Measurements from ENCODE around the gene DAZAP1.

Gene DAZAP1

DNA sequence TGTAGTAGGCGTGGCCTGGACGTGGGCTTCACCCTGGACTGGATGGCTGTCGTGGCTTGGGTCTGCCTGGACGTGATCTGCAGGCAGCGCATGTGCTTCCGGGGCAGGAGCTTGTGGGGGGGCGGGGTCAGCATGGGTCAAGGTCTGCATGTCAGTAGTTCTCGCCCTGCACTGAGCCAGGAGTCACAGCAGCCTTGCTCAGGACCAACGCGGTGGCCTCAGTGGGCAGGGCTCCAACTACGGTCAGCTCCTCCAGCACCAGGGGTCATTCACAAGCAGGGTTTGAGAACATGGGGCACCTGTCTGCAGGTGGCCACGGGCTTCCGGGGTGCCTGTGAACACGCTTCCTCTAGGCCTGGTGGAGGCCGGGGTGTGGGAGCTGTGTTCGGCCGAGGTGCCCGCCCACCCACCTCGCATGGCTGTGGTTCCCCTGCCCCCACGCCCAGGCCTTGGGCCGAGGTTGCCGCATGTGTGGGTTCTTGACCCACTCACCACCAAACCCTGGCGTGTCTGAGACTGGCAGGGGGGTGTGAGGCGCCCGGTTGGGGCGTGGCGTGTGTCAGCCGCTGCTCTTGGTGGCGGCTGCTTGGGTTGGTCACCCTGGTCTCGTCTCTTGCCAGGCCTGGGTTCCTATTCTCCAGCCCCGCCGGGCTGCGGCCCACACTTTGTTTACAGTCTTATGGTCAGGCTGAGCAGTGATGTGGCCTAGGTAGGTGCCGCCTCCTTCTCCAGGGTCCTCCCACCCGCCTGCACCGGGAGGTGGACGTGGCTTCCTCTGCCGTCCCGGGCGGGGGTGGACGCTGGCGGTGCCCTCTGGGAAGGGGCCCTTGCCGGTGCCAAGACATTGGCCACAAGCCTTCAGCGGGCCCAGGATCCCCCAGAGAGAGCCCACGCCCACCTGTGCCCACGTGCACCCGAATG is 26.0 kb downstream of the DAZAP1 start:
- ATAC-seq = no peak
- TF ChIP-seq TOX (CRISPR knock-in tag; IDR thresholded peaks at IDR 0.05; ENCODE audit: borderline replicate concordance) = no peak
- TF ChIP-seq ZFP3 (CRISPR knock-in tag; IDR thresholded peaks at IDR 0.05) = no peak
- TF ChIP-seq CSDC2 (CRISPR knock-in tag; IDR thresholded peaks at IDR 0.05) = no peak
- TF ChIP-seq, protein P1, sequence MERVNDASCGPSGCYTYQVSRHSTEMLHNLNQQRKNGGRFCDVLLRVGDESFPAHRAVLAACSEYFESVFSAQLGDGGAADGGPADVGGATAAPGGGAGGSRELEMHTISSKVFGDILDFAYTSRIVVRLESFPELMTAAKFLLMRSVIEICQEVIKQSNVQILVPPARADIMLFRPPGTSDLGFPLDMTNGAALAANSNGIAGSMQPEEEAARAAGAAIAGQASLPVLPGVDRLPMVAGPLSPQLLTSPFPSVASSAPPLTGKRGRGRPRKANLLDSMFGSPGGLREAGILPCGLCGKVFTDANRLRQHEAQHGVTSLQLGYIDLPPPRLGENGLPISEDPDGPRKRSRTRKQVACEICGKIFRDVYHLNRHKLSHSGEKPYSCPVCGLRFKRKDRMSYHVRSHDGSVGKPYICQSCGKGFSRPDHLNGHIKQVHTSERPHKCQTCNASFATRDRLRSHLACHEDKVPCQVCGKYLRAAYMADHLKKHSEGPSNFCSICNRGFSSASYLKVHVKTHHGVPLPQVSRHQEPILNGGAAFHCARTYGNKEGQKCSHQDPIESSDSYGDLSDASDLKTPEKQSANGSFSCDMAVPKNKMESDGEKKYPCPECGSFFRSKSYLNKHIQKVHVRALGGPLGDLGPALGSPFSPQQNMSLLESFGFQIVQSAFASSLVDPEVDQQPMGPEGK (CRISPR knock-in tag; IDR thresholded peaks at IDR 0.05; ENCODE audit: borderline replicate concordance) = no peak
- no peak for TF ChIP-seq ZNF8 (CRISPR knock-in tag; IDR thresholded peaks at IDR 0.05)
- TF ChIP-seq SNAI2 (CRISPR knock-in tag; IDR thresholded peaks at IDR 0.05) = no peak
- TF ChIP-seq ZNF70 (CRISPR knock-in tag; IDR thresholded peaks at IDR 0.05) = no peak
- no peak for TF ChIP-seq PPARA (CRISPR knock-in tag; IDR thresholded peaks at IDR 0.05; ENCODE audit: borderline replicate concordance)
- no peak for TF ChIP-seq OSR1 (CRISPR knock-in tag; IDR thresholded peaks at IDR 0.05)
- TF ChIP-seq, protein P2, sequence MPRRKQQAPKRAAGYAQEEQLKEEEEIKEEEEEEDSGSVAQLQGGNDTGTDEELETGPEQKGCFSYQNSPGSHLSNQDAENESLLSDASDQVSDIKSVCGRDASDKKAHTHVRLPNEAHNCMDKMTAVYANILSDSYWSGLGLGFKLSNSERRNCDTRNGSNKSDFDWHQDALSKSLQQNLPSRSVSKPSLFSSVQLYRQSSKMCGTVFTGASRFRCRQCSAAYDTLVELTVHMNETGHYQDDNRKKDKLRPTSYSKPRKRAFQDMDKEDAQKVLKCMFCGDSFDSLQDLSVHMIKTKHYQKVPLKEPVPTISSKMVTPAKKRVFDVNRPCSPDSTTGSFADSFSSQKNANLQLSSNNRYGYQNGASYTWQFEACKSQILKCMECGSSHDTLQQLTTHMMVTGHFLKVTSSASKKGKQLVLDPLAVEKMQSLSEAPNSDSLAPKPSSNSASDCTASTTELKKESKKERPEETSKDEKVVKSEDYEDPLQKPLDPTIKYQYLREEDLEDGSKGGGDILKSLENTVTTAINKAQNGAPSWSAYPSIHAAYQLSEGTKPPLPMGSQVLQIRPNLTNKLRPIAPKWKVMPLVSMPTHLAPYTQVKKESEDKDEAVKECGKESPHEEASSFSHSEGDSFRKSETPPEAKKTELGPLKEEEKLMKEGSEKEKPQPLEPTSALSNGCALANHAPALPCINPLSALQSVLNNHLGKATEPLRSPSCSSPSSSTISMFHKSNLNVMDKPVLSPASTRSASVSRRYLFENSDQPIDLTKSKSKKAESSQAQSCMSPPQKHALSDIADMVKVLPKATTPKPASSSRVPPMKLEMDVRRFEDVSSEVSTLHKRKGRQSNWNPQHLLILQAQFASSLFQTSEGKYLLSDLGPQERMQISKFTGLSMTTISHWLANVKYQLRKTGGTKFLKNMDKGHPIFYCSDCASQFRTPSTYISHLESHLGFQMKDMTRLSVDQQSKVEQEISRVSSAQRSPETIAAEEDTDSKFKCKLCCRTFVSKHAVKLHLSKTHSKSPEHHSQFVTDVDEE (CRISPR knock-in tag; IDR thresholded peaks at IDR 0.05) = no peak
- TF ChIP-seq GLIS3 (CRISPR knock-in tag; IDR thresholded peaks at IDR 0.05) = no peak
- TF ChIP-seq, protein P3, sequence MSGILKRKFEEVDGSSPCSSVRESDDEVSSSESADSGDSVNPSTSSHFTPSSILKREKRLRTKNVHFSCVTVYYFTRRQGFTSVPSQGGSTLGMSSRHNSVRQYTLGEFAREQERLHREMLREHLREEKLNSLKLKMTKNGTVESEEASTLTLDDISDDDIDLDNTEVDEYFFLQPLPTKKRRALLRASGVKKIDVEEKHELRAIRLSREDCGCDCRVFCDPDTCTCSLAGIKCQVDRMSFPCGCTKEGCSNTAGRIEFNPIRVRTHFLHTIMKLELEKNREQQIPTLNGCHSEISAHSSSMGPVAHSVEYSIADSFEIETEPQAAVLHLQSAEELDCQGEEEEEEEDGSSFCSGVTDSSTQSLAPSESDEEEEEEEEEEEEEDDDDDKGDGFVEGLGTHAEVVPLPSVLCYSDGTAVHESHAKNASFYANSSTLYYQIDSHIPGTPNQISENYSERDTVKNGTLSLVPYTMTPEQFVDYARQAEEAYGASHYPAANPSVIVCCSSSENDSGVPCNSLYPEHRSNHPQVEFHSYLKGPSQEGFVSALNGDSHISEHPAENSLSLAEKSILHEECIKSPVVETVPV (CRISPR knock-in tag; IDR thresholded peaks at IDR 0.05) = no peak
- no peak for TF ChIP-seq ISL1 (CRISPR knock-in tag; IDR thresholded peaks at IDR 0.05)
- TF ChIP-seq ZNF565 (CRISPR knock-in tag; conservative IDR thresholded peaks at IDR 0.05; ENCODE audit: low read depth) = no peak
- TF ChIP-seq ARNTL (CRISPR knock-in tag; IDR thresholded peaks at IDR 0.05; ENCODE audit: borderline replicate concordance, low read depth) = no peak
- TF ChIP-seq, protein P4, sequence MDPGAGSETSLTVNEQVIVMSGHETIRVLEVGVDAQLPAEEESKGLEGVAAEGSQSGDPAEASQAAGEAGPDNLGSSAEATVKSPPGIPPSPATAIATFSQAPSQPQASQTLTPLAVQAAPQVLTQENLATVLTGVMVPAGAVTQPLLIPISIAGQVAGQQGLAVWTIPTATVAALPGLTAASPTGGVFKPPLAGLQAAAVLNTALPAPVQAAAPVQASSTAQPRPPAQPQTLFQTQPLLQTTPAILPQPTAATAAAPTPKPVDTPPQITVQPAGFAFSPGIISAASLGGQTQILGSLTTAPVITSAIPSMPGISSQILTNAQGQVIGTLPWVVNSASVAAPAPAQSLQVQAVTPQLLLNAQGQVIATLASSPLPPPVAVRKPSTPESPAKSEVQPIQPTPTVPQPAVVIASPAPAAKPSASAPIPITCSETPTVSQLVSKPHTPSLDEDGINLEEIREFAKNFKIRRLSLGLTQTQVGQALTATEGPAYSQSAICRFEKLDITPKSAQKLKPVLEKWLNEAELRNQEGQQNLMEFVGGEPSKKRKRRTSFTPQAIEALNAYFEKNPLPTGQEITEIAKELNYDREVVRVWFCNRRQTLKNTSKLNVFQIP (CRISPR knock-in tag; IDR thresholded peaks at IDR 0.05; ENCODE audit: borderline replicate concordance, low read depth) = no peak
- no peak for TF ChIP-seq ZC3H10 (CRISPR knock-in tag; IDR thresholded peaks at IDR 0.05)

DNA sequence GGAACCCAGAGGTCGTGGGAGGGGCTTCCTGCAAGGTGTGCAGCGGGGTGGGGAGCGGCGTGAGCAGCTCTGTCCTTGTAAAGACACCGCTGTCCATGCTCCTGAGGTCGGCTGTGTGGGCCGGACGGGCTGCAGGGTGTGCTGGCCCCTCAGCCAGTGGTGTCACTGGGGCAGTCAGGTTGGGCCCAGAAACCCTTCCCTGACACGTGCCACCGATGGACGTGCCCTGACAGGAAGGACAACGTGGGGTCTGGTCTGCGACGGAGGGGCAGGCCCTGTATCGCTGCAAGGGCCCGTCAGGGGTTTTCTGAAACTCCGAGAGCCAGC is 26.6 kb downstream of the DAZAP1 start:
- TF ChIP-seq TCF4 (CRISPR knock-in tag; IDR thresholded peaks at IDR 0.05; ENCODE audit: borderline replicate concordance) = no peak
- TF ChIP-seq, protein P3 (CRISPR knock-in tag; IDR thresholded peaks at IDR 0.05) = no peak
- no peak for TF ChIP-seq ZFP30 (CRISPR knock-in tag; IDR thresholded peaks at IDR 0.05)
- TF ChIP-seq ZNF70 (CRISPR knock-in tag; IDR thresholded peaks at IDR 0.05) = no peak
- ATAC-seq = no peak

DNA sequence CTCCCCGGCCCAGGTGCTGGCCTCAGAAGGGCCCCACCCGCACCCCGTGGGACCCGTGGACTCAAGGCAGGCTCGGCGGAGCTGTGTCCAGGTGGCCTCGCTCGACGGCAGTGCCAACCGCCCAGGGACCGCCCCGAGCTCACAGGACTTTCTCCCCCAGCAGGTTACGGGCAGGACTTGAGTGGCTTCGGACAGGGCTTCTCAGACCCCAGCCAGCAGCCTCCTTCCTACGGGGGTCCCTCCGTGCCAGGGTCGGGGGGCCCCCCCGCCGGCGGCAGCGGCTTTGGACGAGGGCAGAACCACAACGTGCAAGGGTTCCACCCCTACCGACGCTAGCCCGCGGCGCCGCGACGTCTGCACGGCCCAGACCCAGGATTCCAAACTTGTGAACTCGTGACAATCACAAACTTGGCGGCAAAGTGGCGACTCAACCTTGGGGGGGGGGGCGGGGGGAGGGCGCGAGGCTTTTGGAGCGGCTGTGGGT is 27.2 kb downstream of the DAZAP1 start:
- no peak for ATAC-seq
- TF ChIP-seq TOX (CRISPR knock-in tag; IDR thresholded peaks at IDR 0.05; ENCODE audit: borderline replicate concordance) (no peak), SNAI2 (CRISPR knock-in tag; IDR thresholded peaks at IDR 0.05) (no peak), RARB (CRISPR knock-in tag; IDR thresholded peaks at IDR 0.05) (no peak), ZFP30 (CRISPR knock-in tag; IDR thresholded peaks at IDR 0.05) (no peak), GLIS3 (CRISPR knock-in tag; IDR thresholded peaks at IDR 0.05) (no peak), ARNTL (CRISPR knock-in tag; IDR thresholded peaks at IDR 0.05; ENCODE audit: borderline replicate concordance, low read depth) (no peak), ZC3H10 (CRISPR knock-in tag; IDR thresholded peaks at IDR 0.05) (no peak), ZNF565 (CRISPR knock-in tag; conservative IDR thresholded peaks at IDR 0.05; ENCODE audit: low read depth) (no peak), OSR1 (CRISPR knock-in tag; IDR thresholded peaks at IDR 0.05) (no peak), TCF4 (CRISPR knock-in tag; IDR thresholded peaks at IDR 0.05; ENCODE audit: borderline replicate concordance) (no peak), CSDC2 (CRISPR knock-in tag; IDR thresholded peaks at IDR 0.05) (no peak)
- TF ChIP-seq, protein P3 (CRISPR knock-in tag; IDR thresholded peaks at IDR 0.05) = no peak
- TF ChIP-seq, protein P1 (CRISPR knock-in tag; IDR thresholded peaks at IDR 0.05; ENCODE audit: borderline replicate concordance) = no peak
- TF ChIP-seq, protein P5, sequence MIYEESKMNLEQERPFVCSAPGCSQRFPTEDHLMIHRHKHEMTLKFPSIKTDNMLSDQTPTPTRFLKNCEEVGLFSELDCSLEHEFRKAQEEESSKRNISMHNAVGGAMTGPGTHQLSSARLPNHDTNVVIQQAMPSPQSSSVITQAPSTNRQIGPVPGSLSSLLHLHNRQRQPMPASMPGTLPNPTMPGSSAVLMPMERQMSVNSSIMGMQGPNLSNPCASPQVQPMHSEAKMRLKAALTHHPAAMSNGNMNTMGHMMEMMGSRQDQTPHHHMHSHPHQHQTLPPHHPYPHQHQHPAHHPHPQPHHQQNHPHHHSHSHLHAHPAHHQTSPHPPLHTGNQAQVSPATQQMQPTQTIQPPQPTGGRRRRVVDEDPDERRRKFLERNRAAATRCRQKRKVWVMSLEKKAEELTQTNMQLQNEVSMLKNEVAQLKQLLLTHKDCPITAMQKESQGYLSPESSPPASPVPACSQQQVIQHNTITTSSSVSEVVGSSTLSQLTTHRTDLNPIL (CRISPR knock-in tag; IDR thresholded peaks at IDR 0.05; ENCODE audit: low read depth) = no peak
